HTERT RPE-1 (cell line): ENCODE data around the gene ID2.
"Not testable (repeated sequence)": the region's sequence is repeated elsewhere in the genome, so short reads cannot be mapped to it uniquely, and the experiment has no call there.

Source experiments
- in situ Hi-C: fragments of 300-500 bp; cut with MboI; formaldehyde crosslinking; loops from 4 replicates; pipeline ENCODE4 v1.14.3; 2020; ENCODE audit warnings: low sequenced_read_pairs

ID2 gene

GRCh38 chr2:8725838-8726237 is 44.0 kb downstream of the ID2 start:
- in situ Hi-C loops: no loop called here

GRCh38 chr2:8728305-8729015 is 46.6 kb downstream of the ID2 start:
- in situ Hi-C loops: no loop called here

- in situ Hi-C loops: not testable (repeated sequence)
Observed at GRCh38 chr2:8729101-8729500, 47.2 kb downstream of the ID2 start.

GRCh38 chr2:8729939-8730338 is 48.1 kb downstream of the ID2 start:
- in situ Hi-C loops: no loop called here

GRCh38 chr2:8732601-8733000 is 50.7 kb downstream of the ID2 start:
- in situ Hi-C loops: no loop called here
